T-helper 2 cell treated with Interferon-gamma antibody and Interleukin-4, amounts not matched to agents 5 μg/mL and 100 μg/mL, for 36 hours (primary cell): ENCODE measurements around the gene GRM6.

ENCODE experiments used
- DNase-seq: peaks from one replicate; pipeline ENCODE4 v3.0.0; 2021; ENCODE audit warnings: low spot score
- H3K27ac Mint-ChIP-seq: one replicate; pipeline ENCODE4 v1.8.0; 2021; ENCODE audit warnings: mild to moderate bottlenecking, mixed read lengths
- H3K27me3 Mint-ChIP-seq: one replicate; pipeline ENCODE4 v1.8.0; 2021; ENCODE audit warnings: low read depth, mixed read lengths
- H3K36me3 Mint-ChIP-seq: one replicate; pipeline ENCODE4 v1.8.0; 2021; ENCODE audit warnings: low read depth, mixed read lengths
- H3K4me1 Mint-ChIP-seq: one replicate; pipeline ENCODE4 v1.8.0; 2021; ENCODE audit warnings: low read depth, mixed read lengths
- H3K4me3 Mint-ChIP-seq: one replicate; pipeline ENCODE4 v1.8.0; 2022; ENCODE audit warnings: mild to moderate bottlenecking, moderate library complexity, mixed read lengths
- H3K9me3 Mint-ChIP-seq: one replicate; pipeline ENCODE4 v1.8.0; 2021; ENCODE audit warnings: mixed read lengths

GRM6 gene

GRCh38 chr5:178931846-178932760, 63.0 kb downstream of the GRM6 start:
- H3K27me3 Mint-ChIP-seq: no peaks in the 10 kb centered on the region
- H3K27ac Mint-ChIP-seq: no peak overlapping the region
- H3K9me3 Mint-ChIP-seq: peaks cover 89% of the 10 kb centered on the region
- H3K4me1 Mint-ChIP-seq: no peaks in the 10 kb centered on the region
- DNase-seq: no peak
- H3K36me3 Mint-ChIP-seq: peaks cover 6% of the 10 kb centered on the region
- H3K4me3 Mint-ChIP-seq: no peak overlapping the region
